ENCODE measurements around the gene TTBK2. TPM values are rescaled to one million over a fixed set of nuclear protein-coding genes. Genes with fewer than 3 reads are reported as not detected.

Gene TTBK2
- polyA plus RNA-seq, 1 donor from 2014 or later = 15.2 TPM

GRCh38 chr15:42846647-42847046 lies 73.9 kb downstream of the TTBK2 start:
- no peak overlapping the region for H3K27ac ChIP-seq (ENCODE audit: low read length)
- H3K36me3 ChIP-seq (ENCODE audit: insufficient read depth, low read length) = no peaks in the 10 kb centered on the region
- no peaks in the 10 kb centered on the region for H3K27me3 ChIP-seq (ENCODE audit: insufficient read depth, low read depth, low read length)
- no peaks in the 10 kb centered on the region for H3K79me2 ChIP-seq (replicated peaks; ENCODE audit: insufficient read depth, low read length)
- peaks cover 3% of the 10 kb centered on the region for H3K9me3 ChIP-seq (ENCODE audit: low read length)
- no peaks in the 10 kb centered on the region for H3F3A ChIP-seq (ENCODE audit: insufficient read depth, low read length, poor library complexity, severe bottlenecking)
- H3K4me2 ChIP-seq (ENCODE audit: low read length) = no peak overlapping the region
- H2AFZ ChIP-seq (ENCODE audit: low read depth, low read length) = no peak overlapping the region
- no peaks in the 10 kb centered on the region for H4K20me1 ChIP-seq (ENCODE audit: insufficient read depth)
- no peak overlapping the region for H3K4me3 ChIP-seq (ENCODE audit: low read length)
- H3K9me2 ChIP-seq (ENCODE audit: insufficient read depth, low read length) = no peaks in the 10 kb centered on the region
- no peak for TF ChIP-seq RAD21 (conservative IDR thresholded peaks at IDR 0.05)
- TF ChIP-seq, protein P1, sequence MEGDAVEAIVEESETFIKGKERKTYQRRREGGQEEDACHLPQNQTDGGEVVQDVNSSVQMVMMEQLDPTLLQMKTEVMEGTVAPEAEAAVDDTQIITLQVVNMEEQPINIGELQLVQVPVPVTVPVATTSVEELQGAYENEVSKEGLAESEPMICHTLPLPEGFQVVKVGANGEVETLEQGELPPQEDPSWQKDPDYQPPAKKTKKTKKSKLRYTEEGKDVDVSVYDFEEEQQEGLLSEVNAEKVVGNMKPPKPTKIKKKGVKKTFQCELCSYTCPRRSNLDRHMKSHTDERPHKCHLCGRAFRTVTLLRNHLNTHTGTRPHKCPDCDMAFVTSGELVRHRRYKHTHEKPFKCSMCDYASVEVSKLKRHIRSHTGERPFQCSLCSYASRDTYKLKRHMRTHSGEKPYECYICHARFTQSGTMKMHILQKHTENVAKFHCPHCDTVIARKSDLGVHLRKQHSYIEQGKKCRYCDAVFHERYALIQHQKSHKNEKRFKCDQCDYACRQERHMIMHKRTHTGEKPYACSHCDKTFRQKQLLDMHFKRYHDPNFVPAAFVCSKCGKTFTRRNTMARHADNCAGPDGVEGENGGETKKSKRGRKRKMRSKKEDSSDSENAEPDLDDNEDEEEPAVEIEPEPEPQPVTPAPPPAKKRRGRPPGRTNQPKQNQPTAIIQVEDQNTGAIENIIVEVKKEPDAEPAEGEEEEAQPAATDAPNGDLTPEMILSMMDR (IDR thresholded peaks at IDR 0.05; ENCODE audit: poor library complexity, severe bottlenecking) = no peak
- no peak for TF ChIP-seq POLR2AphosphoS5 (IDR thresholded peaks at IDR 0.05)
- H3K9ac ChIP-seq (ENCODE audit: low read length) = no peak overlapping the region

GRCh38 chr15:42845581-42845980 lies 75.0 kb downstream of the TTBK2 start:
- Histone ChIP-seq H3F3A (ENCODE audit: insufficient read depth, low read length, poor library complexity, severe bottlenecking) (no peaks in the 10 kb centered on the region), H3K9ac (ENCODE audit: low read length) (no peak overlapping the region), H3K9me2 (ENCODE audit: insufficient read depth, low read length) (no peaks in the 10 kb centered on the region), H3K4me2 (ENCODE audit: low read length) (no peak overlapping the region), H4K20me1 (ENCODE audit: insufficient read depth) (no peaks in the 10 kb centered on the region), H3K27ac (ENCODE audit: low read length) (no peak overlapping the region), H3K4me3 (ENCODE audit: low read length) (no peak overlapping the region), H3K9me3 (ENCODE audit: low read length) (peaks cover 3% of the 10 kb centered on the region), H3K79me2 (replicated peaks; ENCODE audit: insufficient read depth, low read length) (no peaks in the 10 kb centered on the region), H3K36me3 (ENCODE audit: insufficient read depth, low read length) (no peaks in the 10 kb centered on the region), H3K27me3 (ENCODE audit: insufficient read depth, low read depth, low read length) (no peaks in the 10 kb centered on the region), H2AFZ (ENCODE audit: low read depth, low read length) (no peak overlapping the region)
- TF ChIP-seq, protein P1 (IDR thresholded peaks at IDR 0.05; ENCODE audit: poor library complexity, severe bottlenecking) = no peak
- no peak for TF ChIP-seq MXI1 (conservative IDR thresholded peaks at IDR 0.05; ENCODE audit: poor library complexity, severe bottlenecking)
- no peak for TF ChIP-seq SMC3 (conservative IDR thresholded peaks at IDR 0.05; ENCODE audit: poor library complexity)

DNA sequence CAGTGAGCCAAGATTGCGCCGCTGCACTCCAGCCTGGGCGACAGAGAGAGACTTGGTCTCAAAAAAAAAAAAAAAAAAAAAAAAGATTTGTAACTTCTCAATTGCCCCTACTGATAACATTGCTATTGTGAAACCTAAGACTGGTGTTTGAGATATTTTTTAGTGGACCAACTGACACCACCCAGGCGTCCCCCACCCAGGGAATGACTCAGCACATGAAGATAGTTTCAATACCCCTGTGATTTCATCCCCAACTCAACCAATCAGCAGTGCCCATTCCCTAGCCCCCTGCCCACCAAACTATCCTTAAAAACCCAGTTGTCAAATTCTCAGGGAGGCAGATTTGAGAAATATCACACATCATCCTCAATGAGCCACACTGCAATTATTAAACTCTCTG lies 76.9 kb downstream of the TTBK2 start:
- Histone ChIP-seq H3K27me3 (ENCODE audit: insufficient read depth, low read depth, low read length) (no peaks in the 10 kb centered on the region), H3K27ac (ENCODE audit: low read length) (no peak overlapping the region), H4K20me1 (ENCODE audit: insufficient read depth) (no peaks in the 10 kb centered on the region), H3K36me3 (ENCODE audit: insufficient read depth, low read length) (no peaks in the 10 kb centered on the region), H3F3A (ENCODE audit: insufficient read depth, low read length, poor library complexity, severe bottlenecking) (no peaks in the 10 kb centered on the region), H3K79me2 (replicated peaks; ENCODE audit: insufficient read depth, low read length) (no peaks in the 10 kb centered on the region), H3K4me3 (ENCODE audit: low read length) (no peak overlapping the region), H3K9me2 (ENCODE audit: insufficient read depth, low read length) (no peaks in the 10 kb centered on the region), H2AFZ (ENCODE audit: low read depth, low read length) (no peak overlapping the region), H3K4me2 (ENCODE audit: low read length) (no peak overlapping the region), H3K9me3 (ENCODE audit: low read length) (peaks cover 3% of the 10 kb centered on the region), H3K9ac (ENCODE audit: low read length) (no peak overlapping the region)
- TF ChIP-seq EZH2 (IDR thresholded peaks at IDR 0.05; ENCODE audit: borderline replicate concordance, insufficient read depth, low read length, poor library complexity, severe bottlenecking) (no peak), SMC3 (conservative IDR thresholded peaks at IDR 0.05; ENCODE audit: poor library complexity) (no peak), POLR2AphosphoS5 (IDR thresholded peaks at IDR 0.05) (no peak), EP300 (conservative IDR thresholded peaks at IDR 0.05; ENCODE audit: poor library complexity, severe bottlenecking) (no peak), RAD21 (conservative IDR thresholded peaks at IDR 0.05) (no peak), TAF1 (IDR thresholded peaks at IDR 0.05; ENCODE audit: low read depth) (no peak), MXI1 (conservative IDR thresholded peaks at IDR 0.05; ENCODE audit: poor library complexity, severe bottlenecking) (no peak)
- TF ChIP-seq, protein P1 (IDR thresholded peaks at IDR 0.05; ENCODE audit: poor library complexity, severe bottlenecking) = no peak
- TF ChIP-seq, protein P2, sequence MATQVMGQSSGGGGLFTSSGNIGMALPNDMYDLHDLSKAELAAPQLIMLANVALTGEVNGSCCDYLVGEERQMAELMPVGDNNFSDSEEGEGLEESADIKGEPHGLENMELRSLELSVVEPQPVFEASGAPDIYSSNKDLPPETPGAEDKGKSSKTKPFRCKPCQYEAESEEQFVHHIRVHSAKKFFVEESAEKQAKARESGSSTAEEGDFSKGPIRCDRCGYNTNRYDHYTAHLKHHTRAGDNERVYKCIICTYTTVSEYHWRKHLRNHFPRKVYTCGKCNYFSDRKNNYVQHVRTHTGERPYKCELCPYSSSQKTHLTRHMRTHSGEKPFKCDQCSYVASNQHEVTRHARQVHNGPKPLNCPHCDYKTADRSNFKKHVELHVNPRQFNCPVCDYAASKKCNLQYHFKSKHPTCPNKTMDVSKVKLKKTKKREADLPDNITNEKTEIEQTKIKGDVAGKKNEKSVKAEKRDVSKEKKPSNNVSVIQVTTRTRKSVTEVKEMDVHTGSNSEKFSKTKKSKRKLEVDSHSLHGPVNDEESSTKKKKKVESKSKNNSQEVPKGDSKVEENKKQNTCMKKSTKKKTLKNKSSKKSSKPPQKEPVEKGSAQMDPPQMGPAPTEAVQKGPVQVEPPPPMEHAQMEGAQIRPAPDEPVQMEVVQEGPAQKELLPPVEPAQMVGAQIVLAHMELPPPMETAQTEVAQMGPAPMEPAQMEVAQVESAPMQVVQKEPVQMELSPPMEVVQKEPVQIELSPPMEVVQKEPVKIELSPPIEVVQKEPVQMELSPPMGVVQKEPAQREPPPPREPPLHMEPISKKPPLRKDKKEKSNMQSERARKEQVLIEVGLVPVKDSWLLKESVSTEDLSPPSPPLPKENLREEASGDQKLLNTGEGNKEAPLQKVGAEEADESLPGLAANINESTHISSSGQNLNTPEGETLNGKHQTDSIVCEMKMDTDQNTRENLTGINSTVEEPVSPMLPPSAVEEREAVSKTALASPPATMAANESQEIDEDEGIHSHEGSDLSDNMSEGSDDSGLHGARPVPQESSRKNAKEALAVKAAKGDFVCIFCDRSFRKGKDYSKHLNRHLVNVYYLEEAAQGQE (IDR thresholded peaks at IDR 0.05; ENCODE audit: borderline replicate concordance) = no peak
